GM12873 (cell line): ENCODE results near the gene C1orf159.

Experiments
- TF ChIP-seq, protein P1 (sequence below): IDR thresholded peaks from 2 replicates; pipeline ENCODE4 v1.5.1; 2012; ENCODE audit warnings: low read depth, mild to moderate bottlenecking, moderate library complexity, low read length, control low read depth; ENCODE audit not compliant: insufficient read depth; ENCODE audit errors: missing control alignments

Gene C1orf159

GRCh38 chr1:1125945-1126344 is 10.1 kb upstream of the C1orf159 start:
- TF ChIP-seq, protein P1, sequence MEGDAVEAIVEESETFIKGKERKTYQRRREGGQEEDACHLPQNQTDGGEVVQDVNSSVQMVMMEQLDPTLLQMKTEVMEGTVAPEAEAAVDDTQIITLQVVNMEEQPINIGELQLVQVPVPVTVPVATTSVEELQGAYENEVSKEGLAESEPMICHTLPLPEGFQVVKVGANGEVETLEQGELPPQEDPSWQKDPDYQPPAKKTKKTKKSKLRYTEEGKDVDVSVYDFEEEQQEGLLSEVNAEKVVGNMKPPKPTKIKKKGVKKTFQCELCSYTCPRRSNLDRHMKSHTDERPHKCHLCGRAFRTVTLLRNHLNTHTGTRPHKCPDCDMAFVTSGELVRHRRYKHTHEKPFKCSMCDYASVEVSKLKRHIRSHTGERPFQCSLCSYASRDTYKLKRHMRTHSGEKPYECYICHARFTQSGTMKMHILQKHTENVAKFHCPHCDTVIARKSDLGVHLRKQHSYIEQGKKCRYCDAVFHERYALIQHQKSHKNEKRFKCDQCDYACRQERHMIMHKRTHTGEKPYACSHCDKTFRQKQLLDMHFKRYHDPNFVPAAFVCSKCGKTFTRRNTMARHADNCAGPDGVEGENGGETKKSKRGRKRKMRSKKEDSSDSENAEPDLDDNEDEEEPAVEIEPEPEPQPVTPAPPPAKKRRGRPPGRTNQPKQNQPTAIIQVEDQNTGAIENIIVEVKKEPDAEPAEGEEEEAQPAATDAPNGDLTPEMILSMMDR: no peak

DNA sequence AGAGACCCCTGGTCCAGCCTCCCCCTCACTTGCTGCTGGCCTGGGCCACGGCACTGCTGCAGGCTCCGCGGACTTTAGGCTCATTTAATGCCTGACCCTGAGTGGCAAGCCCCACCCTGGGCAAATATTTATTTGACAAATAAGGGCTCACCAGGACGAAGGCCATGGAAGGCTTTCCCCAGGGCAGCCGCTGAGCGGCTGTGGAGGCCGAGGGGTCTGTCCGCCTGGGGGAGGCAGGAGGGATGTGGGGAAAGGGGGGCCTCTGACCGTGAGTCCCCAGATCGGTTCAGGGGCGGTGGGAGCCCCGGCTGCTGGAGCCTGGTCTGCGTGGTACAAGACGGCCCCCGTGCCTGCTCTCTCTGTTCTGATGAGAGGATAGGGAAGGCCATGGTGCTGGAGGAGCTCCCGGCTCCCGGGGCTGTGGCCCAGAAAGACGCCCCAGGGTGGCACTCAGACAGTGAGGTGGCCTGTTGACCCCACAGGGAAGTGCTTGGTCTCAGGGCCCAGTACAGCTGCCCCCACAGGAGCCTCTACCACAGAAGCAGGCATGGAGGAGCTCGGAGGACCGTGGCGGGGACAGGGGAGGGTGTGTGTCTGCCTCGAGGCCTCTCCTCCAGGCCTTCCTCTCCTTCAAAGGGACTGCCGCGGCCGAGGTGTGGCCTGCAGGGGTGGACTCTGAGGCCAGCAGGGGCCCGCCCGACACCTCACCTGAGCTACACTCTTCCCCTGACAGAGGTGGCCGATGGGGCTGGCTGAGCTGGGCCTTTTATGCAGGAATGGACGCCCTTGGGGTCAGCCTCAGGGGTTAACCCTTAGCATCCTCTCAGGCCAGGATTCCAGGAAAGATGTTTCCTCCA is 9.1 kb upstream of the C1orf159 start:
- TF ChIP-seq, protein P1: no peak

- TF ChIP-seq, protein P1: no peak
Observed at GRCh38 chr1:1124508-1124785, 8.6 kb upstream of the C1orf159 start.

DNA sequence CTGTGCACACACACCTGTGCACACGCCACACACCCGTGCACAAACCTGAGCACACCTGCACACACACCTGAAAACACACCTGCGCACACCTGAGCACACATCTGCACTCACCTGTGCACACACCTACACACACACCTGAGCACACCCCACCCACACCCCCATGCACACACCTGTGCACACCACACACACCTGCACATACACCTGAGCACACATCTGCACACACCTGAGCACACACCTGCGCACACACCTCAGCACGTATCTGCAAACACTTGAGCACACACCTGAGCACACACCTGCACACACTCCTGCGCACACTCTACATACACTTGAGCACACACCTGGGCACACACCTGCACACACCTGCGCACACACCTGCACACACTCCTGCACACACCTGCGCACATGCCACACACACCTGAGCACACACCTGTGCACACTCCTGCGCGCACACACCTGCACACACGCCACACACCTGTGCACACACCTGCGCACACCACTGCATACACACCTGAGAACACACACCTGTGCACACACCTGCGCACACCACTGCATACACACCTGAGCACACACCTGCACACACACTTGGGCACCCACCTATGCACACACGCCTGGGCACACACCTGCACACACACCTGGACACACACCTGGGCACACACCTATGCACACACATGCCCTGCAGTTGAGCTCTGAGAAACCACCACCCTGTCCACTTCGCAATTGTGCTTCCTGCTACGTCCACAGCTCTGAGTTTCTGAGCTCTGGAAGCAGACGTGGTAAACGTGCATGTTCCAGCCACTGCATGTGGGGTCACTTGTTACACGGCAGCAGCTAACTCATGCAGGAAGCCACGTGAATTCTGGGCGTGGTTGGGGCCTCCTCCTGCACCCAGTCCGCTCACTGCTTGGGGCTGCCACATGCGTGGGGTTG is 8.0 kb upstream of the C1orf159 start:
- TF ChIP-seq, protein P1: no peak

GRCh38 chr1:1122981-1123480 is 7.1 kb upstream of the C1orf159 start:
- TF ChIP-seq, protein P1: no peak

DNA sequence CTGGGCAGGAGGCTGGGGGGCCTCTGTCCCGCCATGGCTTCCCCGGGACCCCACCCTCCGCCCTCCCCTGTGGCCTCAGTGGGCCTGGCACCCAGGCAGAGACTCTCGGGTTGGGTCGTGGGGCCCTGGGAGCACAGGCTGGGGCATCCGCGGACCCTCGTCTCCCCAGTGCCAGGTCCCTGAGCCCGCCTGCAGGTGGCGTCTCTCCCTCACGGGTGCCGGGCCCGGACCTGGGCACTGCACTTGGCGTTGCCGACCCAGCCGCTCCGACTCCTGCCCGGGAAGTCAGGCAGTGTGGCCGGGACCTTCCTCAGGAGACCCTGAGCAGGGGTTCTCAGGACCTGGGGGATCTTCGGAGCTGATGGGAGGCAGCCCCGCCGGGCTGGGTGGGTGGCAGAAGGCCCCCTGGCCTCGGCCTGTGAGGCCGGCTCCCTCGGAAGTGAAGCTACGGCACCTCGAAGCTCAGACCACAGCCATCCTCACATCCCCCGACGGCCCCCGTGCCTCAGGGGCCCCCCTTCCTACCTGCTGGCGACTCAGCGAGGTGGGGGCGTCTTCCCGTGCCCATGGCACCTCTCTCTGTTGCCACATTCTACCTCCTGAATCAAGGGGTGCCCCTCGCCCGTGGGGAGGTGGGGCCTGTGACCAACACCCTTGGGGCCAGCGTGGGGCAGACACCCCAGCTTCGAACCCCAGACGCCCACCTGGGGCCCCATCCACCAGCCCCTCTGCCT is 6.4 kb upstream of the C1orf159 start:
- TF ChIP-seq, protein P1: peak; percentile 88
